Activated CD8-positive, alpha-beta memory T cell treated with anti-CD3 and anti-CD28 coated beads, Interleukin-2, amount 10 ng/mL, durations not matched to agents 7 days and 5 days (primary cell): ENCODE data around the gene ARAP1. TPM values are rescaled to one million over a fixed set of nuclear protein-coding genes. Genes with fewer than 3 reads are reported as not detected.

Source experiments
- ATAC-seq: fragments of 150-1000 bp; cut with Tn5 transposase; one replicate; pipeline ENCODE4 v1.10.0; 2021; ENCODE audit warnings: moderate library complexity
- CTCF ChIA-PET: fragments of 350-600 bp; sonication (Branson Sonifier 250); formaldehyde crosslinking; loops from one replicate; lab custom pipeline; 2021; ENCODE audit warnings: antibody characterized with exemption; lab: Charles Lee
- DNase-seq: peaks from one replicate; pipeline ENCODE4 v3.0.0-alpha.2; 2020
- H3K27ac Mint-ChIP-seq: one replicate; pipeline ENCODE4 v1.8.0; 2021; ENCODE audit warnings: mild to moderate bottlenecking, mixed read lengths
- H3K27me3 Mint-ChIP-seq: one replicate; pipeline ENCODE4 v1.8.0; 2021; ENCODE audit warnings: mixed read lengths
- H3K36me3 Mint-ChIP-seq: one replicate; pipeline ENCODE4 v1.8.0; 2021; ENCODE audit warnings: mild to moderate bottlenecking, mixed read lengths
- H3K4me1 Mint-ChIP-seq: one replicate; pipeline ENCODE4 v1.8.0; 2021; ENCODE audit warnings: mixed read lengths
- H3K4me3 Mint-ChIP-seq: one replicate; pipeline ENCODE4 v1.8.0; 2021; ENCODE audit warnings: mild to moderate bottlenecking, moderate library complexity, mixed read lengths
- H3K9me3 Mint-ChIP-seq: one replicate; pipeline ENCODE4 v1.8.0; 2022; ENCODE audit warnings: low read depth, mixed read lengths
- microRNA-seq: library from miRNA; unstranded; fragments of <30 nt; microRNA quantifications from one replicate; pipeline ENCODE4 v1.2.0, GENCODE V29; 2022
- total RNA-seq, 2 experiments: library from RNA; stranded (reverse); gene quantifications; one replicate each; pipeline ENCODE4 v1.2.3, GENCODE V29; 2021

ARAP1 gene
- total RNA-seq, 2 experiments from 2014 or later, result 96.5 to 104 TPM

GRCh38 chr11:72641522-72642042 lies 110.6 kb downstream of the ARAP1 start:
- H3K27me3 Mint-ChIP-seq, result peaks cover 6% of the 10 kb centered on the region
- H3K4me3 Mint-ChIP-seq, result no peak overlapping the region
- no peak overlapping the region for H3K27ac Mint-ChIP-seq
- no peak for ATAC-seq
- H3K9me3 Mint-ChIP-seq, result no peaks in the 10 kb centered on the region
- H3K4me1 Mint-ChIP-seq, result peaks cover 2% of the 10 kb centered on the region
- no peak for DNase-seq
- no peaks in the 10 kb centered on the region for H3K36me3 Mint-ChIP-seq
- CTCF ChIA-PET, result interaction anchor here (1.0 to 9.0 kb wide), 6 partner anchors 13 to 170 kb away, joined by 3 to 158 read pairs (median 10); no protein-coding TSS in a partner anchor

DNA sequence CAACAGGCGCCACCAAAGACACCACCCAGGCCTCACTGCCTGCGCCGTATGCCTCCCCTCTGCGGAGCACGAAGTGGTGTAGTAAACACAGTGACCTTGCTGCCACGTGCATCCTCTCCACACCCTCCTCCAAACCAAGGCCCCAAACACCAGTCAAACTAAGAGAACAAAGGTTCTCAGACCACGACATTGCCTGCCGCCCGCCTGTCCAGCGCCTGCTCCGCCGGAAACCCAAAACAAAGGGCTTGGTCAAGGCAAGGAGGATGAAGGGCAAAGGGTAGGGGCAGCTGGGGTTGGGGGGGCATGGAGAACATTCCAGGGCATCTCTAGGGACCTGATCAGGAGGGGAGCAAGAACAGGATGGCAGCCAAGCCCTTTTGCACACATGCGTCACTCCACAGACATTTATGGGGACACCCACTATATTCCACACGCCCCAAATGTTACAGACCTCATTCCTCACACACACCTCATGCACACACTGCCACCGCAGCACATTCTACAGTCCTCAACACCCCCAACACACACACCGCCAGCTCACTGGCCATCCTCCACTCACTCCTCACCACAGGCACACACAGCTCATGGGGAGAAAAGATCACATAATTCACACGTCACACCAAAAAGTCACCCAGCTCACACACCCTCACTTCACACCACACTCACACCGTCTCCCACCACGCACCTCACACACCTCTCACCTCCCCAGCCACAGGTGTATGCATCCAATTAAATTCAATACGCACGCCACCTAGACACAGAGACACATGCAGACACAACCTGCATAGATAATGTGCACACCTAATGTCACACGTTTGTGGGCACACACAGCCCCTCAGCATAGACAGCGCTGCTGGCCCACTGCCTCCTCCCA lies 112.5 kb downstream of the ARAP1 start:
- peaks cover 2% of the 10 kb centered on the region for H3K4me1 Mint-ChIP-seq
- CTCF ChIA-PET, result no interaction called here
- H3K36me3 Mint-ChIP-seq, result no peaks in the 10 kb centered on the region
- no peak for ATAC-seq
- H3K4me3 Mint-ChIP-seq, result no peak overlapping the region
- H3K9me3 Mint-ChIP-seq, result no peaks in the 10 kb centered on the region
- H3K27ac Mint-ChIP-seq, result no peak overlapping the region
- H3K27me3 Mint-ChIP-seq, result peaks cover 12% of the 10 kb centered on the region
- DNase-seq, result no peak

- DNase-seq, result no peak
- Mint-ChIP-seq H3K9me3 (no peaks in the 10 kb centered on the region), H3K27ac (no peak overlapping the region), H3K4me1 (no peaks in the 10 kb centered on the region), H3K27me3 (peaks cover 12% of the 10 kb centered on the region), H3K4me3 (no peak overlapping the region), H3K36me3 (no peaks in the 10 kb centered on the region)
- no peak for ATAC-seq
- CTCF ChIA-PET, result interaction anchor here (0.8 to 2.6 kb wide), 5 partner anchors 16 to 167 kb away, joined by 3 to 8 read pairs (median 3); no protein-coding TSS in a partner anchor
Measured at GRCh38 chr11:72637926-72638325, 114.3 kb downstream of the ARAP1 start.

GRCh38 chr11:72637198-72637597 lies 115.0 kb downstream of the ARAP1 start:
- H3K4me3 Mint-ChIP-seq, result no peak overlapping the region
- H3K4me1 Mint-ChIP-seq, result no peaks in the 10 kb centered on the region
- H3K27ac Mint-ChIP-seq, result no peak overlapping the region
- H3K36me3 Mint-ChIP-seq, result no peaks in the 10 kb centered on the region
- DNase-seq, result no peak
- CTCF ChIA-PET, result interaction anchor here (1.3 to 2.6 kb wide), 2 partner anchors 21 to 47 kb away, joined by 3 to 8 read pairs; no protein-coding TSS in a partner anchor
- H3K27me3 Mint-ChIP-seq, result peaks cover 12% of the 10 kb centered on the region
- no peaks in the 10 kb centered on the region for H3K9me3 Mint-ChIP-seq
- no peak for ATAC-seq

DNA sequence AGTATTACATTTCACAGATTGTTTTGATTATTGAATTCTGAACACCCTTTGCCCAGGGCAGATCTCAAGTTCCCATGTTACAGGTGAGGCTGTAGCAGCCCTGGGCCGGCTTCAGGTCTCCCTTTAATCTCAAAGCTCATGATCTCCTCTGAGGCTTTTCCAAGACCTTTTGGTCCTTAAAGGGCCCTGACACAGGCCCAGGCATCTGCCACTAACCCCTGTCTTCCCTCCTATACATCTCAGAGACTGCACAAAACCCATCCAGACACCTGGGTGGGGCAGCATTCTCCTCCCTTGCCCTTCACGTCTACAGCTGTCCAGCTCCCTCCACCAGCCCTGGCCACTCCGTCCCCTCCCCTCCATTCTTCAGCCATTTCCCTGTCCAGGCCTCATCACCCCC lies 115.8 kb downstream of the ARAP1 start:
- DNase-seq (no peak), ATAC-seq (no peak)
- Mint-ChIP-seq H3K36me3 (no peaks in the 10 kb centered on the region), H3K4me1 (no peaks in the 10 kb centered on the region), H3K27ac (no peak overlapping the region), H3K9me3 (no peaks in the 10 kb centered on the region), H3K27me3 (peaks cover 12% of the 10 kb centered on the region), H3K4me3 (no peak overlapping the region)
- CTCF ChIA-PET, result interaction anchor here (0.9 to 2.6 kb wide), 5 partner anchors 20 to 165 kb away, joined by 3 to 8 read pairs (median 3); no protein-coding TSS in a partner anchor

DNA sequence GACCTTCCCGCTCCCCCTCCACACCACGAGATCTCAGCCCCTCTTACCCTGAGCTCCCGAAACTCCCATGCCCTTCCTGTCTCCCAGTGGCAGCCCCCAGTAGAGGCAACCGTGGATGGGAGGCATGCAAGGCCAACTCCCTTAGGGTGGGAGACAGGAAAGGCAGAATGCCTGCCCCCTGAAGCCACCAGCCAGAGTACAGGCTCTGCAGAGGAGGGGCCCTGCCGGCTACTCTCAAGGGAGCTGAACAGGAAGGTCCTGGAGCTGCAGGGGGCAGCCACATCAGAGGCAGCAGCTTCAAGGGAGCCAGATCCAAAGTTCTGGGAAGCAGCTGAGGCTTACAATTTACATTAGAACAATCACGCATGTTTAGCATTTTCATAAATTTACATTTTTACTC lies 116.3 kb downstream of the ARAP1 start:
- ATAC-seq, result no peak
- no peak overlapping the region for H3K4me3 Mint-ChIP-seq
- no peaks in the 10 kb centered on the region for H3K36me3 Mint-ChIP-seq
- H3K27me3 Mint-ChIP-seq, result peaks cover 12% of the 10 kb centered on the region
- no peaks in the 10 kb centered on the region for H3K9me3 Mint-ChIP-seq
- CTCF ChIA-PET, result interaction anchor here (0.9 to 2.0 kb wide), 6 partner anchors 14 to 165 kb away, joined by 3 to 8 read pairs (median 3); no protein-coding TSS in a partner anchor
- DNase-seq, result no peak
- H3K4me1 Mint-ChIP-seq, result no peaks in the 10 kb centered on the region
- H3K27ac Mint-ChIP-seq, result no peak overlapping the region

- no peak for DNase-seq
- H3K9me3 Mint-ChIP-seq, result no peaks in the 10 kb centered on the region
- no peaks in the 10 kb centered on the region for H3K36me3 Mint-ChIP-seq
- peaks cover 12% of the 10 kb centered on the region for H3K27me3 Mint-ChIP-seq
- no peak overlapping the region for H3K4me3 Mint-ChIP-seq
- CTCF ChIA-PET, result interaction anchor here (0.9 to 2.0 kb wide), 5 partner anchors 14 to 50 kb away, joined by 3 to 8 read pairs (median 4); no protein-coding TSS in a partner anchor
- no peak overlapping the region for H3K27ac Mint-ChIP-seq
- peaks cover 3% of the 10 kb centered on the region for H3K4me1 Mint-ChIP-seq
- ATAC-seq, result no peak
Measured at GRCh38 chr11:72635309-72635915, 116.8 kb downstream of the ARAP1 start.

Small RNA genes within 50 kb of the gene (microRNA-seq; reads per million reads assigned to microRNA genes)
- not detected for gene MIR4692

Other genes with a start within 250 kb of the ARAP1 start
- gene PDE2A, start 78.0 kb downstream of the ARAP1 start, total RNA-seq, result under 1 TPM; 0.67 to 0.75 TPM
- gene STARD10, start 41.6 kb upstream of the ARAP1 start, total RNA-seq, result 10 to 100 TPM in 1 of 2 experiments, 1 to 10 TPM in 1; 8.4 to 18.4 TPM
- 100 to 1,000 TPM; 103 to 168 TPM for gene ATG16L2, start 62.0 kb upstream of the ARAP1 start, total RNA-seq